Gastroesophageal sphincter (tissue), 3 donors: ENCODE measurements around the gene IPO9.

ENCODE experiments used
- EP300 ChIP-seq: sonication (generic); formaldehyde crosslinking; IDR thresholded peaks from one replicate; pipeline ENCODE4 v1.6.1; 2017; ENCODE audit warnings: antibody characterized with exemption, mild to moderate bottlenecking
- POLR2A ChIP-seq, 2 donors: fragments of 450-650 bp; IDR thresholded peaks; one replicate each; pipeline ENCODE4 v1.6.1; 2017; ENCODE audit warnings: antibody characterized with exemption in 2 of 2, mild to moderate bottlenecking in 2 of 2, moderate library complexity in 1 of 2
- POLR2AphosphoS5 ChIP-seq: sonication (generic); formaldehyde crosslinking; IDR thresholded peaks from one replicate; pipeline ENCODE4 v1.6.1; 2017; ENCODE audit warnings: antibody characterized with exemption
- TF ChIP-seq, protein P1 (sequence below), 4 experiments: fragments of 200-600 bp in 2 of 4; fragments of 450-650 bp in 2 of 4; sonication (generic) in 1 of 4; IDR thresholded peaks; one replicate each; pipeline ENCODE4 v1.5.1; 2017 to 2019; ENCODE audit warnings: antibody characterized with exemption in 4 of 4, mild to moderate bottlenecking in 2 of 4, moderate library complexity in 2 of 4

DNA sequence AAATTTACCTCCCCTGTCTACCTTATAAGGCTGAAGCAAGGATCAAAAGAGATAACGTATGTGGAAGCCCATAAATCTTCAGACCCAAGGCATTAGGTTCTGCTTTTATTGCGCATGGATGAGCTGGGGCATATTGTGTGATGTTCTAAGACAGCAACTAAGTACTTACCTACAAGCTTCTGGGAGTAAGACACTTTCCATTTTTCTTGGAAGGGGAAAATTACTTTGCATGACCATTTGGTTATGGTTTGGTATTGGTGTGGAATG lies 96.3 kb downstream of the IPO9 start:
- TF ChIP-seq, protein P1, sequence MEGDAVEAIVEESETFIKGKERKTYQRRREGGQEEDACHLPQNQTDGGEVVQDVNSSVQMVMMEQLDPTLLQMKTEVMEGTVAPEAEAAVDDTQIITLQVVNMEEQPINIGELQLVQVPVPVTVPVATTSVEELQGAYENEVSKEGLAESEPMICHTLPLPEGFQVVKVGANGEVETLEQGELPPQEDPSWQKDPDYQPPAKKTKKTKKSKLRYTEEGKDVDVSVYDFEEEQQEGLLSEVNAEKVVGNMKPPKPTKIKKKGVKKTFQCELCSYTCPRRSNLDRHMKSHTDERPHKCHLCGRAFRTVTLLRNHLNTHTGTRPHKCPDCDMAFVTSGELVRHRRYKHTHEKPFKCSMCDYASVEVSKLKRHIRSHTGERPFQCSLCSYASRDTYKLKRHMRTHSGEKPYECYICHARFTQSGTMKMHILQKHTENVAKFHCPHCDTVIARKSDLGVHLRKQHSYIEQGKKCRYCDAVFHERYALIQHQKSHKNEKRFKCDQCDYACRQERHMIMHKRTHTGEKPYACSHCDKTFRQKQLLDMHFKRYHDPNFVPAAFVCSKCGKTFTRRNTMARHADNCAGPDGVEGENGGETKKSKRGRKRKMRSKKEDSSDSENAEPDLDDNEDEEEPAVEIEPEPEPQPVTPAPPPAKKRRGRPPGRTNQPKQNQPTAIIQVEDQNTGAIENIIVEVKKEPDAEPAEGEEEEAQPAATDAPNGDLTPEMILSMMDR (IDR thresholded peaks at IDR 0.05): no peak
- TF ChIP-seq EP300: no peak
- TF ChIP-seq POLR2A (IDR thresholded peaks at IDR 0.05): no peak
- no peak for TF ChIP-seq POLR2AphosphoS5
